ES-I3 (cell line): ENCODE results near the gene EPS8.

Experiments
- H3K36me3 ChIP-seq: 2 replicates; pipeline ENCODE4 v1.6.1; 2013; ENCODE audit warnings: mild to moderate bottlenecking, low read length, control low read depth, moderate library complexity; ENCODE audit not compliant: insufficient read depth
- H3K4me1 ChIP-seq: 2 replicates; pipeline ENCODE4 v1.6.1; 2013; ENCODE audit warnings: mild to moderate bottlenecking, control low read depth, low read length; ENCODE audit not compliant: insufficient read depth
- H3K9ac ChIP-seq: 2 replicates; pipeline ENCODE4 v1.6.1; 2013; ENCODE audit warnings: low read depth, mild to moderate bottlenecking, low read length, moderate library complexity
- H3K9me3 ChIP-seq: 2 replicates; pipeline ENCODE4 v1.6.1; 2013; ENCODE audit warnings: mild to moderate bottlenecking, low read length, moderate library complexity; ENCODE audit not compliant: control insufficient read depth, insufficient read depth

Gene EPS8

DNA sequence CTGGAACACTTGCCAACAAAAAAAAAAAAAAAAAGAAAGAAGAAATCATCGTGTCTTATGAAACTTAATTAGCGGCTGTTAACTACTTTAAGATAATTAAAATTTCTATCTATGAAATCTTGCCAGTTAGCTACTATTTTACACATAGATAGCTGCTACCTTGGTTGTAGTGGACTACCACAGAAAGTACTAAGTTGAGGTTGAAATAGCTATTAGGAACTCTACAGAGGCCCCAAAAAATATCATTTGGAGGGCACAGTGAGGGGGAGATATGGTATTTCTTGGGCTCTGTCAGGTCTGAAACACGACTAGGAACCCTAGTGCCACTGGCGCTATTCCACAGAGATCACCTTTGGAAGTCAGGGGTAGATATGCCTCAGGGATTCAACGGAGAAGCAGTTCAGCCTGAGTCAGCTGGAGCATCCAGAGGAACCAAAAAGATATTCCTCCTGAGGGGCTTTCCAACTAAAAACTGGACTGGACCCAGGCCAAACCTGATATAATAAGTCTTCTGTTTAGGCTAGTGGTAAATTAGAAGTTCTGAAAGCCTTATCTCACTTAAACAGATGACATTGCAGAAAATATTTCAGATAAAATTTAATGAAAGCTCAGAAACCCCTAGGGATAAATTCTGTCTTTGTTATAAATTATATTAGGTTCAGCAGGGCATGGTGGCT, 126.1 kb downstream of the EPS8 start:
- H3K9me3 ChIP-seq, result no peaks in the 10 kb centered on the region
- no peaks in the 10 kb centered on the region for H3K36me3 ChIP-seq
- H3K4me1 ChIP-seq, result no peaks in the 10 kb centered on the region
- H3K9ac ChIP-seq, result no peak overlapping the region

DNA sequence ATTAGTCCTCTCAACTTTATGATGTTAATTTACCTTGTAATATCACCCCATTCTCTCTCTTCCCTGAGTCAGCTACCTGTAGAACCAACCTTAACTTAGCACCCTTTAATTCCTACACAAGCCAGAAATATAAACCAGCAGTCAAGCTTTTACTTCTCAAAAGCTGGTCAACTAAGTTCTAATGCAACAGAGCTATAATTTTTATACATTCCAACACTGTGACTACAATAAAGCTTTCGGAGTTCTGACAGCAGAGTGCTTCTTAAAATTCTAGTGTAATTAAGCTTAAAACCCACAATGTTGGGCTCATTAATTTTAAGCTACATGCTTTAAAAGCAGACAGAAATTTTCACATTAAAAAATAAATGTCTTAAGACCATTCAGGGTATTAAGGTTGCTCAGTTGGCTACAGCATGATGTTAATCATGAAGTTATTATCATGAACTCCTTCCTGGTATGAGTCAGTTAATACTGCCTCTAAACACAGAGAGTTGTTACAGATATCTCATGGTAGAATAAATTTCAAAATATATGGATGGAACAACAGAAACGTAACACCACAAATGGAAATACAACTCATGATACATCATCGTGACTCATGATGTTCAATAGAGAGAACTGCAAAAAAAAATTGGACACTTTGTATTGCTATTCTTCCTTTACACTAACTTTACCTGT, 126.7 kb downstream of the EPS8 start:
- H3K4me1 ChIP-seq, result no peaks in the 10 kb centered on the region

DNA sequence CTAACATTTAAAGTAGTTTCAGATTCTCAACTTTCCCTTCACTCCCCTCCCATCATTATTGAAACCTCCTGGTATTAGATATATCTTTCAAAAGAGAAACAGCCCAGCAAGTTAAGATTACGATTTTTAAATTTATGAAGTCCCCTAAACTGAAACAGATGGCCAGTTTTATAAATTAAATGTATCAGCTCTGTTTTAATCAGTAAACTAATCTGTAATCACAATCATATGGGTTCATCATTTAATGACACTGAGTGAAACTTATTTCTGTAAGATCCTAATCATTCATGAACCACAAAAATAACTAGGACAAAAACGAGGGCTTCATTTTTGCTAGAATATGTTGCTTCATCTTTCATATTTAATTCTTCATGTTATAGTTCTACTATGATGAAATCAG, 137.8 kb downstream of the EPS8 start:
- no peaks in the 10 kb centered on the region for H3K36me3 ChIP-seq
- peaks cover 8% of the 10 kb centered on the region; the same call in 1 of the 2 replicates for H3K4me1 ChIP-seq
- no peak overlapping the region for H3K9ac ChIP-seq
- no peaks in the 10 kb centered on the region; the same call in 1 of the 2 replicates for H3K9me3 ChIP-seq

More for the DNA sequence above, 126.7 kb downstream of the EPS8 start:
- Histone ChIP-seq H3K36me3 (no peaks in the 10 kb centered on the region), H3K9ac (no peak overlapping the region), H3K9me3 (no peaks in the 10 kb centered on the region)

- no peaks in the 10 kb centered on the region for H3K36me3 ChIP-seq
Measured at GRCh38 chr12:15650399-15651128, 138.6 kb downstream of the EPS8 start.

GRCh38 chr12:15649347-15649746, 139.8 kb downstream of the EPS8 start:
- no peaks in the 10 kb centered on the region for H3K36me3 ChIP-seq
- no peaks in the 10 kb centered on the region; the same call in 1 of the 2 replicates for H3K9me3 ChIP-seq
- H3K4me1 ChIP-seq, result peaks cover 8% of the 10 kb centered on the region; the same call in 1 of the 2 replicates
- H3K9ac ChIP-seq, result no peak overlapping the region

More at GRCh38 chr12:15650399-15651128, 138.6 kb downstream of the EPS8 start:
- Histone ChIP-seq H3K4me1 (peaks cover 8% of the 10 kb centered on the region; the same call in 1 of the 2 replicates), H3K9ac (no peak overlapping the region), H3K9me3 (no peaks in the 10 kb centered on the region; the same call in 1 of the 2 replicates)

GRCh38 chr12:15648558-15648957, 140.6 kb downstream of the EPS8 start:
- Histone ChIP-seq H3K36me3 (no peaks in the 10 kb centered on the region), H3K4me1 (peaks cover 8% of the 10 kb centered on the region; the same call in 1 of the 2 replicates), H3K9me3 (no peaks in the 10 kb centered on the region; the same call in 1 of the 2 replicates), H3K9ac (no peak overlapping the region)

DNA sequence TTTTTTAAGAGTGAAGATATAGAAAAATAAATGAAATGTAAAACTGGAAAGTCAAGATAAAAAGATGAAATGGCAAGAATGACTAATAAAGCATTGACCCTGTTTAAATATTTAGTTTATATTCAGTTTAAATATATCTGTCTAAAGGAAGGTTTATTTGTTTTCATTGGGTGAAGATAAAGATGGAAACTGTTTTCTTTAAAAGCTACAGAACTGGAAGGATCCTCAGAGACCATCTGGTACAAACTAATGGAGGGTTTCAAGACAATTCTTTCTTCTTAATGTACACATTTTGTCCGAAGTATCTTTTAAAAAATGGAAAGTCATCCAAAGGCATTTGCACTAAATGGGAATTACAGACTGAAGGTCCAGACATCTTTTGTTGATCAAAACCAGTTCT, 142.6 kb downstream of the EPS8 start:
- Histone ChIP-seq H3K9ac (no peak overlapping the region), H3K9me3 (no peaks in the 10 kb centered on the region; the same call in 1 of the 2 replicates), H3K36me3 (no peaks in the 10 kb centered on the region), H3K4me1 (peaks cover 4% of the 10 kb centered on the region; the same call in 1 of the 2 replicates)

- H3K9ac ChIP-seq, result no peak overlapping the region
- no peaks in the 10 kb centered on the region for H3K36me3 ChIP-seq
- no peaks in the 10 kb centered on the region; the same call in 1 of the 2 replicates for H3K9me3 ChIP-seq
- no peaks in the 10 kb centered on the region for H3K4me1 ChIP-seq
Measured at GRCh38 chr12:15644700-15645099, 144.5 kb downstream of the EPS8 start.

DNA sequence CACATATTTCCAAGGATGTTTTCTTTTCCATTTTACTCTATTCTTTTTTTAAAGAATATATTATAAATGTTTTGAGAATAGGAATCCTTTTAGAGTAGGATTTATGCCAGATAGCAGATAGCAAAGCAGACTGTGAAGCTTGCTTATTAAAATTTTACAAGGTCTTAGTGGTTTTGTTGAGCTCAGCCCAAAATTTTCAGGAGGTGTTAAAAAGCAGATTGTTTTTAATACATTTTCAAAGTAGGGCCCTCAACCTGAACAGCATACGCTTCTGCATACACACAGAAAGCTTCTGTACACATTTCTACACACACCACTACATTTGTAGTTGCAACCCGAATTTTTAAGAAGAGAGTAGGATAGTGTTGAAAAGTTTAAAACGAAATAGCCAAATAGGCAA, 151.0 kb downstream of the EPS8 start:
- peaks cover 7% of the 10 kb centered on the region for H3K4me1 ChIP-seq
- H3K9me3 ChIP-seq, result no peaks in the 10 kb centered on the region
- H3K36me3 ChIP-seq, result no peaks in the 10 kb centered on the region
- no peak overlapping the region for H3K9ac ChIP-seq

- no peak overlapping the region for H3K9ac ChIP-seq
- no peaks in the 10 kb centered on the region for H3K36me3 ChIP-seq
- H3K9me3 ChIP-seq, result no peaks in the 10 kb centered on the region
- peaks cover 7% of the 10 kb centered on the region for H3K4me1 ChIP-seq
Measured at GRCh38 chr12:15636060-15636890, 152.9 kb downstream of the EPS8 start.

- H3K4me1 ChIP-seq, result peaks cover 7% of the 10 kb centered on the region
- no peak overlapping the region for H3K9ac ChIP-seq
- H3K36me3 ChIP-seq, result no peaks in the 10 kb centered on the region
- H3K9me3 ChIP-seq, result no peaks in the 10 kb centered on the region
Measured at GRCh38 chr12:15634010-15634683, 155.0 kb downstream of the EPS8 start.

- no peaks in the 10 kb centered on the region for H3K36me3 ChIP-seq
- H3K4me1 ChIP-seq, result peaks cover 13% of the 10 kb centered on the region
- no peak overlapping the region for H3K9ac ChIP-seq
- no peaks in the 10 kb centered on the region for H3K9me3 ChIP-seq
Measured at GRCh38 chr12:15633201-15633600, 156.0 kb downstream of the EPS8 start.

DNA sequence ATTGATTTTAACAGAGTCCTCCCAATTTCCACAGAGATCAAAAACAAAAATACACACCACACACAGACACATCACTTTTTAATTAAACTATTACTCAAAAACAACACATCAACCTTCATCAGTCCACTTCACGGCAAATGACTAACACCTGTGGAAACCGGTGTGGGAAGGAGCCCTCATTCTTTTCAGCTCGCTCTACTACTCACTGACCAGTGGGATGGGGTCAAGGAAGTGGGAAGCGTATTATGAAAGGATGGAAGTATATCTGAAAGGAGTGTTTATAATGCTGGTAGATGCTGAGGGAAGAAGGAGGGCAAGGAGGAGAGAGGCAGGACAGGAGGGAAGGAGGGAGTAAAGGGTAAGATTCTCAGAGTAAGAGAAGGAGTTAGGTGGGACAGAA, 156.5 kb downstream of the EPS8 start:
- no peaks in the 10 kb centered on the region for H3K36me3 ChIP-seq
- H3K4me1 ChIP-seq, result peaks cover 12% of the 10 kb centered on the region
- H3K9me3 ChIP-seq, result no peaks in the 10 kb centered on the region
- no peak overlapping the region for H3K9ac ChIP-seq
